GM18499 (cell line): ENCODE results near the gene PRKCI.
"Not testable (repeated sequence)": the region's sequence is repeated elsewhere in the genome, so short reads cannot be mapped to it uniquely, and the experiment has no call there.

ENCODE experiments used
- ATAC-seq: cut with Tn5 transposase; IDR thresholded peaks from one replicate; pipeline ENCODE4 v1.9.1; 2021; ENCODE audit warnings: moderate number of reproducible peaks; ENCODE audit not compliant: insufficient read depth, unreplicated experiment

Gene PRKCI

GRCh38 chr3:170222647-170223541 is 670 bp downstream of the PRKCI start:
- ATAC-seq = no peak

DNA sequence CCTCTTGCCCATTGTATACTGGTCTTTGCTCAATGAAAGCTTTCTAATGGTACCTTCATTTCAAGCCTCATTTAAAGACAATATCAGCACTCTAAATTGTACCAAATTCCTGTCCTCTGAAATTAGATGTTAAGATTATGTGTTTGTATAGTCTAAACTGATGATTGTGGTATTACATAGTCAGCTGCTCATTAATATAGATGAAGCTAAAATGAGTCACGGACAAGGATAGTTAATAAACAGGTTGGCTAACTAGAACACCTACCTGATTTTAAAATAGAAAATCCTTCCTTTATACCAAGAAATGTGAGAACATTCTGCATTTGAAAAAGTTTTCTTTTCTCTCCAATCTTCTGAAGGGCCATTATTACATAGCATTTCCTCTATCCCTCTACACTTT is 2.9 kb downstream of the PRKCI start:
- ATAC-seq = no peak

- no peak for ATAC-seq
Observed at GRCh38 chr3:170226426-170226960, 4.3 kb downstream of the PRKCI start.

GRCh38 chr3:170228093-170228766 is 6.0 kb downstream of the PRKCI start:
- ATAC-seq = no peak

GRCh38 chr3:170232266-170232665 is 10.0 kb downstream of the PRKCI start:
- ATAC-seq = no peak

DNA sequence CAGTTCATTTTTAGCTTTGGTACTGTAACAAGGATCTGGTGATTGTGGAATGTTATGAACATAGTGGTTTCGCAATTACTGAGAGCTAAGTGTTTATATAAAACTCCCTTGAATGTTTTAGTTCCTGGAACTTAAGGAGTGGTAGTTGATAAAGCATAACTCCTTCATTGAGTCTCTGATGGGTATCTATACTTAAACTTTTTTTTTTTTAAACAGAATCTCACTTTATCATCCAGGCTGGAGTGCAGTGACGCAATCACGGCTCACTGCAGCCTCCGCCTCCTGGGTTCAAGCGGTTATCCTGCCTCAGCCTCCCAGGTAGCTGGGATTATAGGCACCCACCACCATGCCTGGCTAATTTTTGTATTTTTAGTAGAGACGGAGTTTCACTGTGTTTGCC is 11.3 kb downstream of the PRKCI start:
- no peak for ATAC-seq

- ATAC-seq = no peak
Observed at GRCh38 chr3:170240142-170240541, 17.9 kb downstream of the PRKCI start.

GRCh38 chr3:170240671-170241070 is 18.4 kb downstream of the PRKCI start:
- no peak for ATAC-seq

- no peak for ATAC-seq
Observed at GRCh38 chr3:170244576-170244975, 22.4 kb downstream of the PRKCI start.

DNA sequence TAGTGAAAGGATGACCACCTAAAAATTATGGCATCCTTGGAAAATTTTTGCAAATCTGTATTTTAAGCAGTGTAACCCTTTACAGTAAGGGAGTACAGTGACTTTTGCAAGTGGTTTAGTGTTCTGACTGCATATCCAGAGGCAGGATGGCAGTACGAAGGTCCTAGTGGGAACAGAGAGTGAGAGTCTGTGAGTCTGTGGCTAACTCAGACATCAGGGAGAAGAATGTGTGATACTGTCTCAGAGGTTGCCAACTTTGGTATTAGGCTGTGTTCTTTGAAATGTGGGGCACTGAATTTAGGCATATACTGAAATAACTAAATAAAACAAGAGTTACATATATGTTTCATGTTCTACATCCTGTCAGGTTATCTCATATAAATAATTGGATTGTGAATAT is 25.7 kb downstream of the PRKCI start:
- no peak for ATAC-seq

DNA sequence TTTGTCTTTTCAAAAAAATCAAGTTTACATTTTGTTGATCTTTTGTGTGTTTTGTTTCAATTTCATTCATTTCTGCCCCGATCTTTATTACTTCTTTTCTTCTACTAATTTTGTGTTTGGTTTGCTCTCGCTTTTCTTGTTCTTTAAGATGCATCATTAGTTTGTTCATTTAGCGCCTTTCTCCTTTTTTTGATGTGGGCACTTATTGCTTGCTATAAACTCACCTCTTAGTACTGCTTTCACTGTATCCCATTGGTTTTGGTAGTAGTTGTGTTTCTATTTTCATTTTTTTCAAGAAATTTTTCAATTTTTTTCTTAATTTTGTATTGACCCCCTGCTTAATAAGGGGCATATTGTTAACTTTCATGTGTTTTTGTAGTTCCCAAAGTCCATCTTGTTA is 34.4 kb downstream of the PRKCI start:
- no peak for ATAC-seq

GRCh38 chr3:170257145-170257544 is 34.9 kb downstream of the PRKCI start:
- ATAC-seq = no peak

- ATAC-seq = no peak
Observed at GRCh38 chr3:170258105-170258487, 35.9 kb downstream of the PRKCI start.

- ATAC-seq = no peak
Observed at GRCh38 chr3:170259907-170260306, 37.7 kb downstream of the PRKCI start.

DNA sequence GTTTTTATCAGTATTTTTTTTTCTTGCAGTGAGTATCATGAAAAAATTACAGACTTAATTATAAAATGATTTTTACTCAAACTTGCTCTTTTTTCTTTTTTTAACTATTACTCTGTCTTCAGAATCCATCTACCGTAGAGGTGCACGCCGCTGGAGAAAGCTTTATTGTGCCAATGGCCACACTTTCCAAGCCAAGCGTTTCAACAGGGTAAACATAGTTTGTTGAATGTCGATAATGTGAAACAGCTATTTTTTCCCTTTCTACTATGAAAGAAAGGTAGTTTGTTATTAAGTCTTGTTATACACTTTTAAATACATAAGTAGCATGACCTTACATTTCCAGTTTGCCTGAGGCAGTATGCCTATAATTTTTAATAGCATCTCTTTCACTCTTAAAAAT is 45.6 kb downstream of the PRKCI start:
- ATAC-seq = no peak

- not testable (repeated sequence) for ATAC-seq
Observed at GRCh38 chr3:170269673-170270254, 47.5 kb downstream of the PRKCI start.

GRCh38 chr3:170270282-170270881 is 48.2 kb downstream of the PRKCI start:
- ATAC-seq = no peak

GRCh38 chr3:170274641-170275040 is 52.4 kb downstream of the PRKCI start:
- no peak for ATAC-seq

- no peak for ATAC-seq
Observed at GRCh38 chr3:170275832-170276231, 53.6 kb downstream of the PRKCI start.

- not testable (repeated sequence) for ATAC-seq
Observed at GRCh38 chr3:170277311-170277710, 55.1 kb downstream of the PRKCI start.
